K562 (cell line): Measurements from ENCODE around the gene FAM98C. TPM values are rescaled to one million over a fixed set of nuclear protein-coding genes. Genes with fewer than 3 reads are reported as not detected.

Source experiments
- ATAC-seq: fragments of 200-7000 bp; cut with Tn5 transposase; 3 replicates; pipeline ENCODE4 v1.9.1; 2020; ENCODE audit warnings: moderate library complexity
- BruUV-seq: library from RNA; stranded (reverse); fragments of 400-500 nt; replicated peaks from 2 replicates; lab custom pipeline; 2021; lab: Mats Ljungman, UMichigan
- CTCF ChIA-PET: fragments of 300-600 bp; formaldehyde crosslinking; extraction: SDS; loops from one replicate; lab custom pipeline; 2021; ENCODE audit warnings: low intra/inter-chr PET ratio; lab: Yijun Ruan, JAX
- POLR2A ChIA-PET: fragments of 300-600, 350-650 bp; sonication (Branson Sonifier 250); formaldehyde crosslinking; extraction: SDS; loops from one replicate; lab custom pipeline; 2021; ENCODE audit warnings: antibody characterized with exemption, inconsistent platforms; lab: Yijun Ruan, JAX
- DNase-seq, 4 experiments: peaks; one replicate each; pipeline versions ENCODE4 v3.0.0 to v3.0.0-alpha.2; 2011 to 2018; ENCODE audit warnings: low spot score in 3 of 4, mixed read lengths in 3 of 4; ENCODE audit errors: extremely low read depth in 1 of 4
- FAIRE-seq: peaks from 2 replicates; lab custom pipeline; 2011; peaks lifted over from hg19 to GRCh38; lab: Jason Lieb, UNC
- H2AFZ ChIP-seq: 2 replicates; pipeline ENCODE4 v1.6.0; 2011; ENCODE audit warnings: low read depth, low read length, control low read depth, inconsistent platforms
- H3K27ac ChIP-seq: fragments of 200-600 bp; 3 replicates; pipeline ENCODE4 v1.8.0; 2011; ENCODE audit warnings: low read depth, mild to moderate bottlenecking, control low read depth, inconsistent platforms, low read length, moderate library complexity, mixed read lengths; ENCODE audit errors: extremely low read depth
- H3K27me3 ChIP-seq, 2 experiments: fragments of 300-600 bp in 1 of 2; 2 replicates in 1 of 2; 3 replicates in 1 of 2; pipeline versions ENCODE4 v1.6.0 to v1.8.0; 2011; ENCODE audit warnings: inconsistent platforms in 2 of 2, low read length in 2 of 2, mild to moderate bottlenecking in 1 of 2, mixed read lengths in 1 of 2, moderate library complexity in 1 of 2; ENCODE audit not compliant: control insufficient read depth in 2 of 2, insufficient read depth in 2 of 2
- H3K36me3 ChIP-seq: fragments of 300-600 bp; 3 replicates; pipeline ENCODE4 v1.8.0; 2011; ENCODE audit warnings: mild to moderate bottlenecking, low read length, inconsistent platforms; ENCODE audit not compliant: control insufficient read depth, insufficient read depth
- H3K4me1 ChIP-seq, 2 experiments: fragments of 200-600 bp in 1 of 2; replicated peaks in 1 of 2; 2 replicates in 1 of 2; 3 replicates in 1 of 2; pipeline versions ENCODE4 v1.5.1 to v1.8.0; 2011; ENCODE audit warnings: inconsistent platforms in 2 of 2, low read length in 2 of 2, mild to moderate bottlenecking in 1 of 2, mixed read lengths in 1 of 2, moderate library complexity in 1 of 2; ENCODE audit not compliant: control insufficient read depth in 2 of 2, insufficient read depth in 2 of 2
- H3K4me2 ChIP-seq: 2 replicates; pipeline ENCODE4 v1.6.1; 2011; ENCODE audit warnings: low read length, control low read depth, inconsistent platforms, mixed read lengths; ENCODE audit not compliant: insufficient read depth
- H3K4me3 ChIP-seq: fragments of 200-600 bp; sonication (generic), shearing (Covaris generic); 2 replicates; pipeline ENCODE4 v1.5.1; 2016; ENCODE audit warnings: control low read depth, inconsistent platforms
- H3K79me2 ChIP-seq: fragments of 200-600 bp; 3 replicates; pipeline ENCODE4 v1.8.0; 2011; ENCODE audit warnings: low read length, inconsistent platforms; ENCODE audit not compliant: control insufficient read depth, insufficient read depth
- H3K9ac ChIP-seq, 2 experiments: 2 replicates each; pipeline versions ENCODE4 v1.6.0 to v1.6.1; 2011; ENCODE audit warnings: low read depth in 2 of 2, low read length in 2 of 2, control low read depth in 1 of 2, inconsistent platforms in 1 of 2, mild to moderate bottlenecking in 1 of 2, mixed read lengths in 1 of 2; ENCODE audit not compliant: insufficient read depth in 1 of 2
- H3K9me1 ChIP-seq: one replicate; pipeline ENCODE4 v1.6.0; 2011; ENCODE audit warnings: inconsistent platforms, mild to moderate bottlenecking, low read length, moderate library complexity; ENCODE audit not compliant: control insufficient read depth, insufficient read depth
- H3K9me3 ChIP-seq: replicated peaks from 2 replicates; pipeline ENCODE4 v1.5.1; 2011; ENCODE audit warnings: low read depth, low read length, inconsistent platforms; ENCODE audit not compliant: control insufficient read depth, insufficient read depth
- H4K20me1 ChIP-seq: replicated peaks from 2 replicates; pipeline ENCODE4 v1.6.1; 2011; ENCODE audit warnings: low read length, inconsistent platforms, mixed read lengths; ENCODE audit not compliant: control insufficient read depth, insufficient read depth
- CBX3 ChIP-seq, 2 experiments: IDR thresholded peaks; 1 replicate in 1 of 2; 2 replicates in 1 of 2; pipeline ENCODE4 v1.6.1; 2012; ENCODE audit warnings: inconsistent platforms in 2 of 2, low read length in 2 of 2, borderline replicate concordance in 1 of 2, control low read depth in 1 of 2
- CEBPB ChIP-seq: fragments of 450-650 bp; IDR thresholded peaks from 2 replicates; pipeline ENCODE4 v1.6.1; 2016; ENCODE audit warnings: missing genetic modification characterization, missing compliant biosample characterization
- CSDE1 ChIP-seq, 2 experiments: fragments of 450-650 bp; IDR thresholded peaks; 2 replicates each; pipeline ENCODE4 v1.6.1; 2016; ENCODE audit warnings: mild to moderate bottlenecking in 1 of 2
- E2F5 ChIP-seq: sonication (generic); formaldehyde crosslinking; IDR thresholded peaks from 2 replicates; pipeline ENCODE4 v1.8.0; 2022; ENCODE audit warnings: mild to moderate bottlenecking, missing genetic modification reagents
- ETS1 ChIP-seq: conservative IDR thresholded peaks from 2 replicates; pipeline ENCODE4 v1.6.1; 2011; ENCODE audit warnings: low read depth, mild to moderate bottlenecking, low read length; ENCODE audit not compliant: control insufficient read depth
- HMG20B ChIP-seq: fragments of 250-450 bp; sonication (Bioruptor Pico); IDR thresholded peaks from 2 replicates; pipeline ENCODE4 v1.5.0; 2021; ENCODE audit warnings: mild to moderate bottlenecking
- HNRNPLL ChIP-seq: fragments of 200-400 bp; formaldehyde crosslinking; IDR thresholded peaks from 2 replicates; pipeline ENCODE4 v1.6.1; 2017; ENCODE audit warnings: low read length, low read depth, mild to moderate bottlenecking; ENCODE audit not compliant: poor library complexity, severe bottlenecking
- NONO ChIP-seq, 2 experiments: fragments of 200-400 bp in 1 of 2; fragments of 450-650 bp in 1 of 2; formaldehyde crosslinking in 1 of 2; IDR thresholded peaks; 2 replicates each; pipeline ENCODE4 v1.6.1; 2017; ENCODE audit warnings: low read depth in 2 of 2, mild to moderate bottlenecking in 2 of 2, moderate library complexity in 2 of 2, low read length in 1 of 2
- NR2C1 ChIP-seq, 2 experiments: fragments of 450-650 bp; IDR thresholded peaks; 2 replicates each; pipeline ENCODE4 v1.6.1; 2017; ENCODE audit warnings: mild to moderate bottlenecking in 2 of 2, antibody characterized with exemption in 1 of 2, inconsistent platforms in 1 of 2, missing compliant biosample characterization in 1 of 2, missing genetic modification characterization in 1 of 2
- NR2C2 ChIP-seq, 2 experiments: fragments of 200-800 bp in 1 of 2; sonication (Bioruptor generic) in 1 of 2; sonication (generic) in 1 of 2; formaldehyde crosslinking in 1 of 2; IDR thresholded peaks; 2 replicates each; pipeline versions ENCODE4 v1.6.1 to v1.8.0; 2016 to 2022; ENCODE audit warnings: mild to moderate bottlenecking in 1 of 2, missing compliant biosample characterization in 1 of 2, missing genetic modification characterization in 1 of 2, missing genetic modification reagents in 1 of 2
- PML ChIP-seq: IDR thresholded peaks from 2 replicates; pipeline ENCODE4 v1.6.1; 2012; ENCODE audit warnings: low read length, inconsistent platforms
- PREB ChIP-seq: sonication (generic); formaldehyde crosslinking; IDR thresholded peaks from 2 replicates; pipeline ENCODE4 v1.8.1; 2023; ENCODE audit warnings: mild to moderate bottlenecking, missing genetic modification reagents
- RCOR1 ChIP-seq, 2 experiments: IDR thresholded peaks; 2 replicates each; pipeline ENCODE4 v1.6.1; 2012; ENCODE audit warnings: low read depth in 2 of 2, low read length in 2 of 2, borderline replicate concordance in 1 of 2, improper control_type of control experiment in 1 of 2
- RHOXF2B ChIP-seq: fragments of 250-450 bp; sonication (Bioruptor Pico); conservative IDR thresholded peaks from 2 replicates; pipeline ENCODE4 v1.5.1; 2021
- TEAD4 ChIP-seq, 2 experiments: sonication (generic) in 1 of 2; formaldehyde crosslinking in 1 of 2; IDR thresholded peaks; 2 replicates each; pipeline versions ENCODE4 v1.6.1 to v1.8.0; 2012 to 2022; ENCODE audit warnings: borderline replicate concordance in 1 of 2, inconsistent platforms in 1 of 2, low read length in 1 of 2, mild to moderate bottlenecking in 1 of 2, missing genetic modification reagents in 1 of 2
- WGBS: fragments of 100-300 bp; shearing (Covaris generic); methylation state at CpG from one replicate; pipeline ENCODE4 v1.1.6; 2016; ENCODE audit warnings: low coverage, mixed read lengths; ENCODE audit not compliant: insufficient coverage; ENCODE audit errors: missing lambda C conversion rate; 5-methylcytosine and 5-hydroxymethylcytosine counted together
- in situ Hi-C: fragments of 300-500 bp; cut with MboI; formaldehyde crosslinking; loops from 4 replicates; pipeline ENCODE4 v1.15.0; 2018; ENCODE audit warnings: inconsistent platforms, mixed read lengths
- intact Hi-C: fragments of 100-400 bp; cut with micrococcal nuclease; formaldehyde crosslinking; loops from 2 replicates; pipeline ENCODE4 v1.14.2; 2022
- polyA plus RNA-seq, 8 experiments: library from polyadenylated mRNA; depleted of rRNA in 4 of 8; stranded (reverse) in 5 of 8; unstranded in 3 of 8; fragments of >200 nt; fragmentation: Nextera tagmentation in 2 of 8; fragmentation: Illumina TruSeq in 1 of 8; extraction: Ambion mirVana in 2 of 8; extraction: Trizol in 1 of 8; gene quantifications; 2 replicates each; pipeline versions ENCODE4 v1.2.1 to v1.2.3, GENCODE V29; 2011 to 2014; ENCODE audit warnings: inconsistent platforms in 1 of 8, missing spikeins in 1 of 8
- total RNA-seq, 7 experiments: library from RNA; depleted of rRNA in 6 of 7; stranded (reverse); fragments of >200 nt in 6 of 7; fragmentation: Illumina TruSeq in 2 of 7; extraction: Trizol in 2 of 7; gene quantifications; 2 replicates each; pipeline versions ENCODE4 v1.2.1 to v1.2.3, GENCODE V29; 2011 to 2021; ENCODE audit warnings: low replicate concordance in 1 of 7

The FAM98C gene
- total and polyA plus RNA-seq, 9 of the 15 experiments (the other 6 are each of a cell fraction or from before 2014, with no cell fraction given), result 1.7 to 43.8 (median 13.7) TPM

GRCh38 chr19:38422438-38422837 is 19.5 kb downstream of the FAM98C start:
- no peaks in the 10 kb centered on the region for H3K27me3 ChIP-seq
- ATAC-seq (no peak), FAIRE-seq (no peak), DNase-seq (no peak)
- no peak overlapping the region; a peak in 1 of 4 replicates for H3K9ac ChIP-seq
- no peaks in the 10 kb centered on the region for H3K9me1 ChIP-seq
- H3K27ac ChIP-seq, result no peak overlapping the region
- H3K79me2 ChIP-seq, result peaks cover 4% of the 10 kb centered on the region; the same call in 1 of the 3 replicates
- H4K20me1 ChIP-seq, result no peaks in the 10 kb centered on the region
- no peaks in the 10 kb centered on the region for H3K36me3 ChIP-seq
- no peak overlapping the region for H3K4me3 ChIP-seq
- H3K4me1 ChIP-seq, result peaks cover 23 to 38% of the 10 kb centered on the region in 2 experiments
- intact Hi-C loops, result no loop called here
- BruUV-seq, result no TSS peak
- 61% methylated on average over 7 of the region's 7 CpGs for WGBS
- POLR2A ChIA-PET, result interaction anchor here (1.0 kb wide), 1 partner anchor 30 kb away, joined by 3 read pairs; no protein-coding TSS in a partner anchor
- H2AFZ ChIP-seq, result no peak overlapping the region
- H3K4me2 ChIP-seq, result no peak overlapping the region
- CTCF ChIA-PET, result no interaction called here
- in situ Hi-C loops, result no loop called here
- H3K9me3 ChIP-seq, result no peaks in the 10 kb centered on the region
- TF ChIP-seq CSDE1 (IDR thresholded peaks at IDR 0.05), result no peak
- no peak for TF ChIP-seq NONO (IDR thresholded peaks at IDR 0.05; ENCODE audit: low read depth in 2 of 2, low read length in 1 of 2)
- no peak for TF ChIP-seq NR2C2 (CRISPR knock-in tag; IDR thresholded peaks at IDR 0.05)
- no peak for TF ChIP-seq NR2C2 (tag; IDR thresholded peaks at IDR 0.05)
- TF ChIP-seq HMG20B (CRISPR knock-in tag), result no peak
- no peak for TF ChIP-seq CEBPB (tag)
- no peak for TF ChIP-seq E2F5 (CRISPR knock-in tag)
- TF ChIP-seq NR2C1 (IDR thresholded peaks at IDR 0.05), result no peak
- TF ChIP-seq NR2C1 (tag; IDR thresholded peaks at IDR 0.05), result no peak
- TF ChIP-seq HNRNPLL, result no peak
- no peak for TF ChIP-seq RHOXF2B
- TF ChIP-seq CBX3 (IDR thresholded peaks at IDR 0.05; ENCODE audit: borderline replicate concordance in 1 of 2, low read length in 2 of 2), result no peak
- TF ChIP-seq TEAD4 (IDR thresholded peaks at IDR 0.05; ENCODE audit: low read length), result no peak
- no peak for TF ChIP-seq TEAD4 (CRISPR knock-in tag; IDR thresholded peaks at IDR 0.05; ENCODE audit: borderline replicate concordance)
- TF ChIP-seq RCOR1 (IDR thresholded peaks at IDR 0.05; ENCODE audit: borderline replicate concordance in 1 of 2, low read depth in 2 of 2, low read length in 2 of 2), result no peak
- no peak for TF ChIP-seq PREB (CRISPR knock-in tag)
- no peak for TF ChIP-seq ETS1
- TF ChIP-seq PML, result no peak
